Measurements from ENCODE around the gene KPNA1.

- no peak for TF ChIP-seq CTCF (IDR thresholded peaks at IDR 0.05; ENCODE audit: low read depth, low read length)
- no peak for TF ChIP-seq EZH2phosphoT487 (IDR thresholded peaks at IDR 0.05; ENCODE audit: low read depth)
Measured at GRCh38 chr3:122466701-122467240, 48.0 kb downstream of the KPNA1 start.
